GM12878 (cell line): Measurements from ENCODE around the gene ICAM4.

Experiments used
- BRCA1 ChIP-seq: IDR thresholded peaks from 2 replicates; pipeline ENCODE4 v1.6.1; 2011; ENCODE audit warnings: low read depth, low read length, improper control_type of control experiment
- CTCF ChIP-seq, 3 experiments: IDR thresholded peaks in 2 of 3; conservative IDR thresholded peaks in 1 of 3; 2 replicates each; pipeline ENCODE4 v1.5.1; 2011; ENCODE audit warnings: low read depth in 3 of 3, low read length in 3 of 3, mild to moderate bottlenecking in 3 of 3, control low read depth in 2 of 3, moderate library complexity in 2 of 3, inconsistent platforms in 1 of 3, mixed read lengths in 1 of 3; ENCODE audit not compliant: control insufficient read depth in 2 of 3, insufficient read depth in 1 of 3; ENCODE audit errors: extremely low read depth in 1 of 3
- GABPA ChIP-seq: IDR thresholded peaks from 2 replicates; pipeline ENCODE4 v1.6.1; 2014; ENCODE audit warnings: antibody characterized with exemption, low read depth, mild to moderate bottlenecking, inconsistent platforms
- MLLT1 ChIP-seq: fragments of 450-650 bp; IDR thresholded peaks from 2 replicates; pipeline ENCODE4 v1.6.1; 2016; ENCODE audit warnings: mild to moderate bottlenecking
- PRDM15 ChIP-seq: fragments of 450-650 bp; formaldehyde crosslinking; IDR thresholded peaks from 2 replicates; pipeline ENCODE4 v1.4.0; 2020; ENCODE audit warnings: mild to moderate bottlenecking, moderate library complexity
- SMAD5 ChIP-seq: IDR thresholded peaks from 2 replicates; pipeline ENCODE4 v1.6.1; 2016; ENCODE audit warnings: antibody characterized with exemption, low read depth
- SREBF1 ChIP-seq: IDR thresholded peaks from 2 replicates; pipeline ENCODE4 v1.6.1; 2012; ENCODE audit warnings: mild to moderate bottlenecking, low read length
- STAT1 ChIP-seq: fragments of 450-650 bp; conservative IDR thresholded peaks from 2 replicates; pipeline ENCODE4 v1.6.1; 2014; ENCODE audit warnings: antibody characterized with exemption, mild to moderate bottlenecking
- ZNF592 ChIP-seq: fragments of 450-650 bp; IDR thresholded peaks from 2 replicates; pipeline ENCODE4 v1.6.1; 2017; ENCODE audit warnings: mild to moderate bottlenecking, moderate library complexity

DNA sequence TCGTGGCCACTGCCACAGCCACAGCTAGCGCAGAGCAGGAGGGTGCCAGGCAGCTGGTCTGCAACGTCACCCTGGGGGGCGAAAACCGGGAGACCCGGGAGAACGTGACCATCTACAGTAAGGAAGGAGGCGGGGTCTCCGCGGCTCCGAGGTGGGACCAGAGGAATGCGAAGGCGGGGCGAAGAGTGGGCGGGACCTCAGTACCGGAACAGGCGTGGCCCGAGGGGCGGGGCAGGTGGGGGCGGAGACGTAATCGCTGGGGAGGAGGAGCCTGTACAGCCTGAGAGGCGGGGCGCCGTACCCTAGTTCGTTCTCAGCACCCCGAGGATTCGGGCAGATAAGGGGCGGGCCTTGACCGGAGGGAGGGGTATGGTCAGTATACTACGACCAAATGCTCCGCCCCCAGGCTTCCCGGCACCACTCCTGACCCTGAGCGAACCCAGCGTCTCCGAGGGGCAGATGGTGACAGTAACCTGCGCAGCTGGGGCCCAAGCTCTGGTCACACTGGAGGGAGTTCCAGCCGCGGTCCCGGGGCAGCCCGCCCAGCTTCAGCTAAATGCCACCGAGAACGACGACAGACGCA is 5.5 kb downstream of the ICAM4 start:
- no peak for TF ChIP-seq CTCF (IDR thresholded peaks at IDR 0.05 in 2 of 3, conservative IDR thresholded peaks at IDR 0.05 in 1 of 3; ENCODE audit: control insufficient read depth in 2 of 3, extremely low read depth in 1 of 3, insufficient read depth in 1 of 3, low read depth in 3 of 3, low read length in 3 of 3)
- TF ChIP-seq GABPA = no peak
- TF ChIP-seq SMAD5 = no peak
- no peak for TF ChIP-seq MLLT1
- TF ChIP-seq PRDM15 (CRISPR knock-in tag) = no peak
- no peak for TF ChIP-seq BRCA1
- TF ChIP-seq SREBF1 = no peak
- no peak for TF ChIP-seq ZNF592
- TF ChIP-seq STAT1 = no peak
